ENCODE results near the gene TMC7. TPM values are rescaled to one million over a fixed set of nuclear protein-coding genes. Genes with fewer than 3 reads are reported as not detected.
A peak's percentile ranks its signal among the peaks of the same experiment; 100 is the strongest.

TMC7 gene
- 0.25 and 0.54 TPM in 2 replicates for total RNA-seq (2014; rRNA removed; shearing (Covaris generic))
- 1.4 TPM in 2 replicates for polyA plus RNA-seq (2016; fragmentation: Nextera tagmentation; extraction: Ambion mirVana)

GRCh38 chr16:18983565-18984434, at the start of gene TMC7:
Gene TMC7, plus strand, starts transcription at chr16:18983934. Its CDS starts 130 bp downstream, at chr16:18984064.
- no peaks in the 10 kb centered on the region for H3K79me2 ChIP-seq (ENCODE audit: insufficient read depth)
- no peak within 1 kb of the TSS for H3K27ac ChIP-seq
- WGBS, 2 experiments (ENCODE audit: low coverage in 1 of 2, low lambda C conversion rate in 2 of 2, missing lambda C conversion rate in 2 of 2): 11 to 17% methylated on average over 32 to 46 of the region's 64 CpGs
- TF ChIP-seq EZH2phosphoT487 (IDR thresholded peaks at IDR 0.05; ENCODE audit: insufficient read depth, low read depth) (no peak), EZH2 (IDR thresholded peaks at IDR 0.05; ENCODE audit: insufficient read depth, poor library complexity, severe bottlenecking) (no peak)
- no peaks in the 10 kb centered on the region for H4K20me1 ChIP-seq (ENCODE audit: insufficient read depth)
- no peaks in the 10 kb centered on the region for H3K27me3 ChIP-seq (replicated peaks; ENCODE audit: insufficient read depth)
- H2AFZ ChIP-seq: peak within 1 kb of the TSS; percentile 81
- no peaks in the 10 kb centered on the region for H3K36me3 ChIP-seq (ENCODE audit: low read depth)
- no peaks in the 10 kb centered on the region for H3K9me2 ChIP-seq (ENCODE audit: insufficient read depth)
- H3F3A ChIP-seq (ENCODE audit: insufficient read depth): 0 out of 2 replicates have a peak, but pooled peaks cover 4% of the 10 kb centered on the region
- no peaks in the 10 kb centered on the region for H3K9me3 ChIP-seq (ENCODE audit: low read depth)
- H3K9ac ChIP-seq: peak within 1 kb of the TSS; percentile 78
- H3K4me1 ChIP-seq (ENCODE audit: insufficient read depth): peaks cover 5% of the 10 kb centered on the region; the same call in 1 of the 2 replicates
- peak within 1 kb of the TSS; percentile 67 for H3K4me2 ChIP-seq (ENCODE audit: unreplicated experiment)
- in situ Hi-C loops (cut with MboI): loop anchor here (5.0 kb wide), 1 partner anchor 89 kb away; no protein-coding TSS in a partner anchor
- H3K4me3 ChIP-seq: peak within 1 kb of the TSS; percentile 77
- DNase-seq: peak; percentile 93

- H3K9me2 ChIP-seq (ENCODE audit: insufficient read depth): no peaks in the 10 kb centered on the region
- peaks cover 19% of the 10 kb centered on the region for H3F3A ChIP-seq (ENCODE audit: insufficient read depth)
- no peak overlapping the region for H3K4me3 ChIP-seq
- 77 to 79% methylated on average over 7 of the region's 7 CpGs for WGBS, 2 experiments (ENCODE audit: low coverage in 1 of 2, low lambda C conversion rate in 2 of 2, missing lambda C conversion rate in 2 of 2)
- H3K27ac ChIP-seq: no peak overlapping the region
- DNase-seq: no peak
- H3K36me3 ChIP-seq (ENCODE audit: low read depth): no peaks in the 10 kb centered on the region
- no peaks in the 10 kb centered on the region for H3K9me3 ChIP-seq (ENCODE audit: low read depth)
- no peaks in the 10 kb centered on the region for H3K79me2 ChIP-seq (ENCODE audit: insufficient read depth)
- in situ Hi-C loops (cut with MboI): no loop called here
- H4K20me1 ChIP-seq (ENCODE audit: insufficient read depth): no peaks in the 10 kb centered on the region
- H2AFZ ChIP-seq: no peak overlapping the region
- peaks cover 16% of the 10 kb centered on the region for H3K4me1 ChIP-seq (ENCODE audit: insufficient read depth)
- no peak overlapping the region for H3K9ac ChIP-seq
- TF ChIP-seq EZH2 (IDR thresholded peaks at IDR 0.05; ENCODE audit: insufficient read depth, poor library complexity, severe bottlenecking) (no peak), EZH2phosphoT487 (IDR thresholded peaks at IDR 0.05; ENCODE audit: insufficient read depth, low read depth) (no peak)
- H3K27me3 ChIP-seq (replicated peaks; ENCODE audit: insufficient read depth): no peaks in the 10 kb centered on the region
- H3K4me2 ChIP-seq (ENCODE audit: unreplicated experiment): no peak overlapping the region
These were observed 46.9 kb upstream of the TMC7 start for GRCh38 chr16:18936727-18937340.

GRCh38 chr16:18937390-18937789, 46.3 kb upstream of the TMC7 start:
- Histone ChIP-seq H3K9me2 (ENCODE audit: insufficient read depth) (no peaks in the 10 kb centered on the region), H3K4me3 (no peak overlapping the region), H3K79me2 (ENCODE audit: insufficient read depth) (no peaks in the 10 kb centered on the region), H3K4me1 (ENCODE audit: insufficient read depth) (peaks cover 10% of the 10 kb centered on the region), H2AFZ (no peak overlapping the region), H3K9ac (no peak overlapping the region), H4K20me1 (ENCODE audit: insufficient read depth) (no peaks in the 10 kb centered on the region), H3K27me3 (replicated peaks; ENCODE audit: insufficient read depth) (no peaks in the 10 kb centered on the region), H3K4me2 (ENCODE audit: unreplicated experiment) (no peak overlapping the region), H3K36me3 (ENCODE audit: low read depth) (no peaks in the 10 kb centered on the region), H3K9me3 (ENCODE audit: low read depth) (no peaks in the 10 kb centered on the region), H3K27ac (no peak overlapping the region), H3F3A (ENCODE audit: insufficient read depth) (peaks cover 14% of the 10 kb centered on the region)
- DNase-seq: no peak
- in situ Hi-C loops (cut with MboI): no loop called here
- no peak for TF ChIP-seq EZH2 (IDR thresholded peaks at IDR 0.05; ENCODE audit: insufficient read depth, poor library complexity, severe bottlenecking)
- TF ChIP-seq EZH2phosphoT487 (IDR thresholded peaks at IDR 0.05; ENCODE audit: insufficient read depth, low read depth): no peak

- Histone ChIP-seq H3K27me3 (replicated peaks; ENCODE audit: insufficient read depth) (no peaks in the 10 kb centered on the region), H3K79me2 (ENCODE audit: insufficient read depth) (no peaks in the 10 kb centered on the region), H3K4me1 (ENCODE audit: insufficient read depth) (no peaks in the 10 kb centered on the region), H2AFZ (no peak overlapping the region), H4K20me1 (ENCODE audit: insufficient read depth) (no peaks in the 10 kb centered on the region), H3K9me3 (ENCODE audit: low read depth) (no peaks in the 10 kb centered on the region), H3K36me3 (ENCODE audit: low read depth) (no peaks in the 10 kb centered on the region), H3K9ac (no peak overlapping the region), H3K9me2 (ENCODE audit: insufficient read depth) (no peaks in the 10 kb centered on the region), H3F3A (ENCODE audit: insufficient read depth) (no peaks in the 10 kb centered on the region), H3K4me3 (no peak overlapping the region), H3K27ac (no peak overlapping the region), H3K4me2 (ENCODE audit: unreplicated experiment) (no peak overlapping the region)
- WGBS, 2 experiments (ENCODE audit: low coverage in 1 of 2, low lambda C conversion rate in 2 of 2, missing lambda C conversion rate in 2 of 2): 89% methylated on average over 9 of the region's 9 CpGs
- in situ Hi-C loops (cut with MboI): no loop called here
- no peak for TF ChIP-seq EZH2phosphoT487 (IDR thresholded peaks at IDR 0.05; ENCODE audit: insufficient read depth, low read depth)
- no peak for TF ChIP-seq EZH2 (IDR thresholded peaks at IDR 0.05; ENCODE audit: insufficient read depth, poor library complexity, severe bottlenecking)
- DNase-seq: no peak
These were observed 44.7 kb upstream of the TMC7 start for GRCh38 chr16:18938986-18939385.

All from GM23248 (cell line).